ENCODE measurements around the gene PGGHG.

DNA sequence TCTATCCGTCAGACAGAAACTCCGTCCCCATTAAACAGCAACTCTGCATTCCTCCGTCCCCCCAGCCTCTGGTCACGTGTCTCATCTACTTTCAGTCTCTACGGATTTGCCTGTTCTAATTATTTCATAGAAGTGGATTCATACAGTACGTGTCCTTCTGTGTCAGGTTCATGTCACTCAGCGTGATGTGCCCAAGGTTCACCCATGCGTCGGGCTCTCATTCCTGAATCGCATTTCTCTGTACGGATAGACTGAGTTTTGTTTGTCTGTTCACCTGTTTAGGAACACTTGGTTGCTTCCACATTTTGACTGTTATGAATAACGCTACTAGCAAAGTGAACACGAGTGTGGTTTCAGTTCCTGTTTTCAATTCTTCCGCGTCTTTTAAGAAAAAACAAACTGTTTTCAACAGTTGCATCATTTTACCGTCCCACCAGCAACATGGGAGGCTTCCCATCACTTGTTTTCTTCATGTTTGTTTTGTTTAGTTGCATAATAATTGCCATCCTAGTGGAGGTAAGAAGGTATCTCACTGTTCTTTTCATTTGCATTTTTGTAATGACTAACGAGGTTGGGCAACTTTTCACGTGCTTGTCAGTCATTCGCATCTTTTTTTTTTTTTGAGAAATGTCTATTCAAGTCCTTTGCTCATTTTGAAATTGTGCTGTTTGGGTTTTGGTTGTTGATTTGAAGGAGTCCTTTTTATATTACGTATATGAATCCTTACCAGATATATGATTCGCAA is 19.6 kb upstream of the PGGHG start:
- TF ChIP-seq, protein P1, sequence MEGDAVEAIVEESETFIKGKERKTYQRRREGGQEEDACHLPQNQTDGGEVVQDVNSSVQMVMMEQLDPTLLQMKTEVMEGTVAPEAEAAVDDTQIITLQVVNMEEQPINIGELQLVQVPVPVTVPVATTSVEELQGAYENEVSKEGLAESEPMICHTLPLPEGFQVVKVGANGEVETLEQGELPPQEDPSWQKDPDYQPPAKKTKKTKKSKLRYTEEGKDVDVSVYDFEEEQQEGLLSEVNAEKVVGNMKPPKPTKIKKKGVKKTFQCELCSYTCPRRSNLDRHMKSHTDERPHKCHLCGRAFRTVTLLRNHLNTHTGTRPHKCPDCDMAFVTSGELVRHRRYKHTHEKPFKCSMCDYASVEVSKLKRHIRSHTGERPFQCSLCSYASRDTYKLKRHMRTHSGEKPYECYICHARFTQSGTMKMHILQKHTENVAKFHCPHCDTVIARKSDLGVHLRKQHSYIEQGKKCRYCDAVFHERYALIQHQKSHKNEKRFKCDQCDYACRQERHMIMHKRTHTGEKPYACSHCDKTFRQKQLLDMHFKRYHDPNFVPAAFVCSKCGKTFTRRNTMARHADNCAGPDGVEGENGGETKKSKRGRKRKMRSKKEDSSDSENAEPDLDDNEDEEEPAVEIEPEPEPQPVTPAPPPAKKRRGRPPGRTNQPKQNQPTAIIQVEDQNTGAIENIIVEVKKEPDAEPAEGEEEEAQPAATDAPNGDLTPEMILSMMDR (IDR thresholded peaks at IDR 0.05): no peak
- TF ChIP-seq ZFX (IDR thresholded peaks at IDR 0.05; ENCODE audit: borderline replicate concordance): no peak

Data from 22Rv1 (cell line).